Measurements from ENCODE around the gene NAA80. TPM values are rescaled to one million over a fixed set of nuclear protein-coding genes. Genes with fewer than 3 reads are reported as not detected.
A peak's percentile ranks its signal among the peaks of the same experiment; 100 is the strongest.

NAA80 gene
- total RNA-seq, 4 donors from 2014 or later: 12.6 to 24.3 (median 15.9) TPM

DNA sequence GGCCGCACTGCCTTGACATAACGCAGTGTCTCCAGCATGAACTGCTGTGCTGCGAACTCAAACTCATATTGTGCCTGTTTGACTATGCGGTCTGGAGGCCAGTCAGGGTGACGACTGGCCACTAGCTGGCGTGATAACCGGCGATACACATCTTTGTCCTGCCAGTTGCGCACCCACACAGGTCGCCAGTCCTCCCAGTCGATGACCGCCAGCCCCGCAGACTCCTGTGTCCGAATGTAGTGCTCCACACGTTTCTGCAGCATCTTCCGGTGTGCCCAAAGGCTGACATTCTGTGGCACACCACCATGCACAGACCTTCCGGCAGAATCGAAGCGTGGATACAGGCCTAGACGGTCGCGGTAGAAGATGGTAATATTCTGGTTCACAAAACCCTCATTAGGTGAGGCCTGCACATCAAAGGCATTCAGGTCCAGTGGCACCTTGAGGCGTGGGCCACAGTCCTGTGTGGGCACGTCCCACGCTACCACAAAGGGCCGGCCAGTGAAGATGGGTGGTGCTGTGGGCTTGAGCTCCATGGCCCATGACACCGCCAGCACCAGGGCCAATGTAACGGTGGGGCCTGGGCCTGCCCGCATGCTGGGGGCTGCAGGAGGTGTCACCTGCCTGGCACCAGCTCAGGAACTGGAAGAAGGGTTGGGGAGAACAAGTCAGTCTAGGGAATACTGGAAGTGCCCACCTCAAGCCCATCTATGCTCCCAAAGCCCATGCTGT, 20.9 kb upstream of the NAA80 start:
- no peak for TF ChIP-seq POLR2A (IDR thresholded peaks at IDR 0.05)
- no peaks in the 10 kb centered on the region for H3K9me3 ChIP-seq
- peak overlapping the region; percentile 72 to 99 (median 92) for H3K27ac ChIP-seq
- peak overlapping the region; percentile 63 to 79 (median 66) for H3K4me3 ChIP-seq
- no peaks in the 10 kb centered on the region for H3K27me3 ChIP-seq
- H3K36me3 ChIP-seq: peaks cover 0 to 50% (median 0%) of the 10 kb centered on the region in 3 donors
- H3K4me1 ChIP-seq: peaks cover 0 to 79% (median 52%) of the 10 kb centered on the region in 4 donors
- WGBS, 2 donors: 63 to 72% methylated on average over 22 to 28 of the region's 29 CpGs
- no peak for DNase-seq (ENCODE audit: low spot score in 2 of 2)

DNA sequence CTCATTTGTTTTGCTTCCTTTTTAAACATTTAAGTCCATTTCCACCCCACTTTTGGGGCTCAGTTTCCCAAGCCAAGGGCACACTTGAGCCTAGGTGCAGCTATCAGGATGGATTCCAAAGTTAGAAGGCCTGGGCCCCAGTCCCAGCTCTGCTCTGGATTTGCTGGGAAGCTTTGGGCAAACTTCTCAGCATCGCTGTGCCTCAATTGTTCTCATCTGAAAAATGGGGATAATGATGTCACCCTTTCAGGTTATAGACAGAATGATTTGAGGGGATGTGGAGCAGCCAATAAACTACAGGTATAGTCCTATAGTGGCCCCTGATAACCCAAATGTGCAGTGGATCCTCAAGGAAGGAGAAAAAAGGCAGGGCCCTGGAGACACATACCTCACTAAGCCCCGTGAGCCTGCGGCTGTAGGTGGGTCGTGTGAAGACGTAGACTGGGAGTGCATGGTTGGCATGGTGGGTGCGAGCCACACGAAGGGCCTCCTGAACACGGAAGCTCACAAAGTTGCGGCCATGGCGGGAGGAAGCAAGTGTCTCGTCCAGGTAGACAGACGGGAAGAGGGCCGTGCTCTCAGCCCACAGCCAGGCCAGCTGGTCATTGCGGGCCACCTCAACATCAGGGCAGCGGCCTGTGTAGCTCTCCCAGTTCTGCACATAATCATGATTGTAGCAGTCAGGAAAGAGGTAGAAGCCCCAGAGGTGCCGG, 20.1 kb upstream of the NAA80 start:
- H3K27me3 ChIP-seq: no peaks in the 10 kb centered on the region
- peak overlapping the region in 2 of 4 donors; percentile 93 to 99 for H3K27ac ChIP-seq
- peak overlapping the region in 1 of 4 donors; percentile 67 for H3K4me3 ChIP-seq
- TF ChIP-seq, protein P1, sequence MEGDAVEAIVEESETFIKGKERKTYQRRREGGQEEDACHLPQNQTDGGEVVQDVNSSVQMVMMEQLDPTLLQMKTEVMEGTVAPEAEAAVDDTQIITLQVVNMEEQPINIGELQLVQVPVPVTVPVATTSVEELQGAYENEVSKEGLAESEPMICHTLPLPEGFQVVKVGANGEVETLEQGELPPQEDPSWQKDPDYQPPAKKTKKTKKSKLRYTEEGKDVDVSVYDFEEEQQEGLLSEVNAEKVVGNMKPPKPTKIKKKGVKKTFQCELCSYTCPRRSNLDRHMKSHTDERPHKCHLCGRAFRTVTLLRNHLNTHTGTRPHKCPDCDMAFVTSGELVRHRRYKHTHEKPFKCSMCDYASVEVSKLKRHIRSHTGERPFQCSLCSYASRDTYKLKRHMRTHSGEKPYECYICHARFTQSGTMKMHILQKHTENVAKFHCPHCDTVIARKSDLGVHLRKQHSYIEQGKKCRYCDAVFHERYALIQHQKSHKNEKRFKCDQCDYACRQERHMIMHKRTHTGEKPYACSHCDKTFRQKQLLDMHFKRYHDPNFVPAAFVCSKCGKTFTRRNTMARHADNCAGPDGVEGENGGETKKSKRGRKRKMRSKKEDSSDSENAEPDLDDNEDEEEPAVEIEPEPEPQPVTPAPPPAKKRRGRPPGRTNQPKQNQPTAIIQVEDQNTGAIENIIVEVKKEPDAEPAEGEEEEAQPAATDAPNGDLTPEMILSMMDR (IDR thresholded peaks at IDR 0.05): no peak
- no peak for TF ChIP-seq EP300 (IDR thresholded peaks at IDR 0.05)
- TF ChIP-seq POLR2A (IDR thresholded peaks at IDR 0.05): no peak
- DNase-seq (ENCODE audit: low spot score in 2 of 2): no peak
- H3K4me1 ChIP-seq: peaks cover 0 to 71% (median 49%) of the 10 kb centered on the region in 4 donors
- peaks cover 0 to 55% (median 0%) of the 10 kb centered on the region in 3 donors for H3K36me3 ChIP-seq
- WGBS, 2 donors: 85 to 86% methylated on average over 16 of the region's 16 CpGs
- H3K9me3 ChIP-seq: no peaks in the 10 kb centered on the region

DNA sequence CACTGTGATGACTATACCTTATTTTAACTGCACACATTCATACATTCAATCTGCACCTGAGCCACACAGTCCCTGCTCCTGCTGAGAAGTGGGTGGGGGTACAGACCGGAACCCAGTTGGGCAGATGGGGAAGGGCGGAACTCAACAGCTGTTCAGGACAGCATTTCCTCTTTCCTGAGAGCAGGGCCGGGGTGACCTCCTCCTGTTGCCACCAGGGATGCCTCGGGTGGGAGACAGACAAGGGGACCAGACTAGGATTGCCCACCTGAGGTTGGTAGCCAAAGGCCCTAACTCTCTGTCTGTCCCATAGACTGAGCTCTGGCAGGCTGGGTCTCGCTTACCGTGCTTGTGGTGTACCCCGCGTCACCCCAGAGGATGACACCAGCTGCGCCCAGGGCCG, 19.4 kb upstream of the NAA80 start:
- Histone ChIP-seq H3K4me3 (peak overlapping the region in 1 of 4 donors; percentile 67), H3K36me3 (peaks cover 0 to 56% (median 0%) of the 10 kb centered on the region in 3 donors), H3K9me3 (no peaks in the 10 kb centered on the region), H3K27me3 (no peaks in the 10 kb centered on the region), H3K4me1 (peaks cover 0 to 64% (median 46%) of the 10 kb centered on the region in 4 donors), H3K27ac (peak overlapping the region in 1 of 4 donors; percentile 99)
- TF ChIP-seq EP300 (IDR thresholded peaks at IDR 0.05): no peak
- TF ChIP-seq POLR2A (IDR thresholded peaks at IDR 0.05): no peak
- TF ChIP-seq, protein P1 (IDR thresholded peaks at IDR 0.05): no peak
- 80 to 81% methylated on average over 8 to 10 of the region's 10 CpGs for WGBS, 2 donors
- no peak for DNase-seq (ENCODE audit: low spot score in 2 of 2)

DNA sequence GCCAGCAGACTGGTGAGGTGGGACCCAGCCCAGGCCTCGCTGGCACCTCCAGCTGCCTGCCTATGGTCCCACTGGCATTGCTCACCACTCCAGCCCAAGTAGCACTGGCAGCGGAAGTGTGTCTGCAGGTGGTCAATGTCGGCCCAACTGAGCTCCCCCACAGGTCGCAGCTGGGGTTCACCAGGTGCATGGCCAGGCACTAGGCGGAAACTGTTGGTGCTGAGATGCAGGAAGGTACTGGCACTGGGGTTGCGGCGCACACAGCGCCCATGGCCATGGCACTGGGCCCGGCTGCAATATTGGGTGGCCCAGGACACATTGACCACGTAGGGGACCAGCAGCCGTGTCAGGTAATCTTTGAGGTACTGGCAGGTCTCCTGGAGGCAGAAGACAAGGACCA, 19.0 kb upstream of the NAA80 start:
- TF ChIP-seq POLR2A (IDR thresholded peaks at IDR 0.05) (no peak), EP300 (IDR thresholded peaks at IDR 0.05) (no peak)
- TF ChIP-seq, protein P1 (IDR thresholded peaks at IDR 0.05): no peak
- DNase-seq (ENCODE audit: low spot score in 2 of 2): no peak
- H3K4me1 ChIP-seq: peaks cover 0 to 60% (median 44%) of the 10 kb centered on the region in 4 donors
- H3K27me3 ChIP-seq: no peaks in the 10 kb centered on the region
- no peaks in the 10 kb centered on the region for H3K9me3 ChIP-seq
- WGBS, 2 donors: 82 to 83% methylated on average over 8 to 11 of the region's 11 CpGs
- peak overlapping the region in 1 of 4 donors; percentile 67 for H3K4me3 ChIP-seq
- peaks cover 0 to 56% (median 0%) of the 10 kb centered on the region in 3 donors for H3K36me3 ChIP-seq
- H3K27ac ChIP-seq: peak overlapping the region in 2 of 4 donors; percentile 45 to 99

DNA sequence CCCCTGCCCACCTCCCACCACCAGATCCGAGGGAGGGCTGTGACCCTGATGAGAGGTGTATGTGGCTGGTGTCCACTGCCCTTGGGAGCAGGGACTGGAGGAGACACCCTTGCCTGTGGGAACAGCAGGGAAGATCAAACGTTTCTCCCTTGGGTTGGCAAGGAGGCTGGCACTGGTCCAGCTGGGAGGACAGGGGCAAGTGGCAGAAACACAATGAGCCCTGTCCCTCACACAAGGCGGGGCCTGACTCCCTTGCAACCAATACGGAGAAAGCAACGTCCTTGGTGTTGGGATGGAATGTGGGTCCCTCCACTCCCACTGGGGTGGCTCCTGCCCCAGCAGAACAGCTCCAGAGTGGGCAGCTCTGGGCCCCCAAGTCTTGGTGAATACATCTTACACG, 18.1 kb upstream of the NAA80 start:
- Histone ChIP-seq H3K9me3 (no peaks in the 10 kb centered on the region), H3K4me3 (no peak overlapping the region), H3K27ac (peak overlapping the region in 3 of 4 donors; percentile 45 to 99 (median 60)), H3K27me3 (no peaks in the 10 kb centered on the region), H3K4me1 (peaks cover 0 to 51% (median 37%) of the 10 kb centered on the region in 4 donors), H3K36me3 (peaks cover 0 to 56% (median 0%) of the 10 kb centered on the region in 3 donors)
- no peak for DNase-seq (ENCODE audit: low spot score in 2 of 2)
- TF ChIP-seq POLR2A (IDR thresholded peaks at IDR 0.05) (no peak), EP300 (IDR thresholded peaks at IDR 0.05) (no peak)
- TF ChIP-seq, protein P1 (IDR thresholded peaks at IDR 0.05): no peak
- WGBS, 2 donors: 22 to 34% methylated on average over 5 to 6 of the region's 6 CpGs
